ENCODE measurements around the gene ANKZF1.

Gene ANKZF1

GRCh38 chr2:219229305-219230058 is at the start of gene ANKZF1, which contains the start of gene ATG9A:
TSS of gene ANKZF1 (plus strand) at chr2:219229806. CDS start at chr2:219230258, 452 bp downstream.
TSS of gene ATG9A (minus strand) at chr2:219229636. CDS start at chr2:219228024, 1,612 bp downstream.
- ATAC-seq: peak; percentile 99
- TF ChIP-seq POU6F1 (CRISPR knock-in tag; IDR thresholded peaks at IDR 0.05; ENCODE audit: borderline replicate concordance, low read depth) (no peak), SNAI2 (CRISPR knock-in tag; IDR thresholded peaks at IDR 0.05) (peak; percentile 94), ZNF8 (CRISPR knock-in tag; IDR thresholded peaks at IDR 0.05) (peak; percentile 14; the same call in 1 of the 2 replicates), BACH2 (CRISPR knock-in tag; IDR thresholded peaks at IDR 0.05; ENCODE audit: borderline replicate concordance) (peak; percentile 64; the same call in 1 of the 2 replicates), CSDC2 (CRISPR knock-in tag; IDR thresholded peaks at IDR 0.05) (peak; percentile 97), ZNF70 (CRISPR knock-in tag; IDR thresholded peaks at IDR 0.05) (no peak), ZFP3 (CRISPR knock-in tag; IDR thresholded peaks at IDR 0.05) (peak; percentile 81; the same call in 1 of the 2 replicates), TSHZ2 (CRISPR knock-in tag; IDR thresholded peaks at IDR 0.05) (peak; percentile 97), OSR1 (CRISPR knock-in tag; IDR thresholded peaks at IDR 0.05) (peak; percentile 71; the same call in 1 of the 2 replicates), RARB (CRISPR knock-in tag; IDR thresholded peaks at IDR 0.05) (no peak), ZFP30 (CRISPR knock-in tag; IDR thresholded peaks at IDR 0.05) (peak; percentile 25; the same call in 1 of the 2 replicates)

- ATAC-seq: no peak
- TF ChIP-seq ZFP3 (CRISPR knock-in tag; IDR thresholded peaks at IDR 0.05): no peak
- TF ChIP-seq GLIS3 (CRISPR knock-in tag; IDR thresholded peaks at IDR 0.05): no peak
- TF ChIP-seq ZNF70 (CRISPR knock-in tag; IDR thresholded peaks at IDR 0.05): no peak
- TF ChIP-seq ZNF8 (CRISPR knock-in tag; IDR thresholded peaks at IDR 0.05): no peak
- no peak for TF ChIP-seq ARNTL (CRISPR knock-in tag; IDR thresholded peaks at IDR 0.05; ENCODE audit: borderline replicate concordance, low read depth)
These were observed 48.6 kb upstream of the ANKZF1 start for GRCh38 chr2:219180961-219181360.

- TF ChIP-seq CREB5 (CRISPR knock-in tag; IDR thresholded peaks at IDR 0.05; ENCODE audit: low read depth) (no peak), BACH2 (CRISPR knock-in tag; IDR thresholded peaks at IDR 0.05; ENCODE audit: borderline replicate concordance) (no peak), ZNF565 (CRISPR knock-in tag; conservative IDR thresholded peaks at IDR 0.05; ENCODE audit: low read depth) (no peak), OSR1 (CRISPR knock-in tag; IDR thresholded peaks at IDR 0.05) (no peak), CSDC2 (CRISPR knock-in tag; IDR thresholded peaks at IDR 0.05) (no peak), ZNF70 (CRISPR knock-in tag; IDR thresholded peaks at IDR 0.05) (no peak), PPARA (CRISPR knock-in tag; IDR thresholded peaks at IDR 0.05; ENCODE audit: borderline replicate concordance) (no peak), CSRNP3 (CRISPR knock-in tag; IDR thresholded peaks at IDR 0.05) (no peak), ZC3H10 (CRISPR knock-in tag; IDR thresholded peaks at IDR 0.05) (no peak)
- ATAC-seq: no peak
These were observed 48.1 kb upstream of the ANKZF1 start for GRCh38 chr2:219181531-219181930.

GRCh38 chr2:219182331-219183150 is 47.1 kb upstream of the ANKZF1 start:
- TF ChIP-seq ZNF8 (CRISPR knock-in tag; IDR thresholded peaks at IDR 0.05) (no peak), GLIS3 (CRISPR knock-in tag; IDR thresholded peaks at IDR 0.05) (no peak)
- ATAC-seq: no peak

All from SK-N-SH treated with all-trans-retinoic acid at 6 μM for 48 hours (cell line).